Measurements from ENCODE around the gene CD46.
A peak's percentile ranks its signal among the peaks of the same experiment; 100 is the strongest.

Gene CD46

GRCh38 chr1:207794861-207795260 is 43.0 kb downstream of the CD46 start:
- peaks cover 28% of the 10 kb centered on the region for H3K36me3 ChIP-seq (ENCODE audit: control insufficient read depth, low read length)
- TF ChIP-seq EZH2phosphoT487 (IDR thresholded peaks at IDR 0.05; ENCODE audit: borderline replicate concordance, low read length): no peak
- TF ChIP-seq, protein P1, sequence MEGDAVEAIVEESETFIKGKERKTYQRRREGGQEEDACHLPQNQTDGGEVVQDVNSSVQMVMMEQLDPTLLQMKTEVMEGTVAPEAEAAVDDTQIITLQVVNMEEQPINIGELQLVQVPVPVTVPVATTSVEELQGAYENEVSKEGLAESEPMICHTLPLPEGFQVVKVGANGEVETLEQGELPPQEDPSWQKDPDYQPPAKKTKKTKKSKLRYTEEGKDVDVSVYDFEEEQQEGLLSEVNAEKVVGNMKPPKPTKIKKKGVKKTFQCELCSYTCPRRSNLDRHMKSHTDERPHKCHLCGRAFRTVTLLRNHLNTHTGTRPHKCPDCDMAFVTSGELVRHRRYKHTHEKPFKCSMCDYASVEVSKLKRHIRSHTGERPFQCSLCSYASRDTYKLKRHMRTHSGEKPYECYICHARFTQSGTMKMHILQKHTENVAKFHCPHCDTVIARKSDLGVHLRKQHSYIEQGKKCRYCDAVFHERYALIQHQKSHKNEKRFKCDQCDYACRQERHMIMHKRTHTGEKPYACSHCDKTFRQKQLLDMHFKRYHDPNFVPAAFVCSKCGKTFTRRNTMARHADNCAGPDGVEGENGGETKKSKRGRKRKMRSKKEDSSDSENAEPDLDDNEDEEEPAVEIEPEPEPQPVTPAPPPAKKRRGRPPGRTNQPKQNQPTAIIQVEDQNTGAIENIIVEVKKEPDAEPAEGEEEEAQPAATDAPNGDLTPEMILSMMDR (IDR thresholded peaks at IDR 0.05; ENCODE audit: low read depth, low read length, poor library complexity, severe bottlenecking): no peak

GRCh38 chr1:207797229-207797973 is 45.5 kb downstream of the CD46 start:
- peaks cover 28% of the 10 kb centered on the region for H3K36me3 ChIP-seq (ENCODE audit: control insufficient read depth, low read length)
- H3K4me3 ChIP-seq (ENCODE audit: low read length): no peak overlapping the region
- no peak for TF ChIP-seq EZH2phosphoT487 (IDR thresholded peaks at IDR 0.05; ENCODE audit: borderline replicate concordance, low read length)
- TF ChIP-seq, protein P1 (IDR thresholded peaks at IDR 0.05; ENCODE audit: low read depth, low read length, poor library complexity, severe bottlenecking): peak; percentile 81
- peaks cover 7% of the 10 kb centered on the region for H3K4me1 ChIP-seq (ENCODE audit: control insufficient read depth, low read length)
- H3K9me2 ChIP-seq (replicated peaks; ENCODE audit: control insufficient read depth, low read length): no peaks in the 10 kb centered on the region
- no peak overlapping the region for H3K4me2 ChIP-seq (ENCODE audit: low read length)
- H3K27me3 ChIP-seq (ENCODE audit: control insufficient read depth, low read length): no peaks in the 10 kb centered on the region
- H4K20me1 ChIP-seq (ENCODE audit: control insufficient read depth, insufficient read depth, low read depth, low read length): 0 out of 2 replicates have a peak, but pooled peaks cover 2% of the 10 kb centered on the region
- no peaks in the 10 kb centered on the region for H3K9me3 ChIP-seq (ENCODE audit: control insufficient read depth, insufficient read depth, low read length)
- H3K27ac ChIP-seq (ENCODE audit: low read depth, low read length): no peak overlapping the region
- peaks cover 5% of the 10 kb centered on the region for H3F3A ChIP-seq (ENCODE audit: control insufficient read depth, insufficient read depth)
- H3K79me2 ChIP-seq (ENCODE audit: control insufficient read depth, low read length): no peaks in the 10 kb centered on the region

More at GRCh38 chr1:207794861-207795260, 43.0 kb downstream of the CD46 start:
- Histone ChIP-seq H3K27me3 (ENCODE audit: control insufficient read depth, low read length) (no peaks in the 10 kb centered on the region), H3K9me2 (replicated peaks; ENCODE audit: control insufficient read depth, low read length) (no peaks in the 10 kb centered on the region), H3K4me3 (ENCODE audit: low read length) (no peak overlapping the region), H4K20me1 (ENCODE audit: control insufficient read depth, insufficient read depth, low read depth, low read length) (0 out of 2 replicates have a peak, but pooled peaks cover 2% of the 10 kb centered on the region), H3K4me2 (ENCODE audit: low read length) (no peak overlapping the region), H3K9me3 (ENCODE audit: control insufficient read depth, insufficient read depth, low read length) (no peaks in the 10 kb centered on the region), H3F3A (ENCODE audit: control insufficient read depth, insufficient read depth) (0 out of 2 replicates have a peak, but pooled peaks cover 4% of the 10 kb centered on the region), H3K79me2 (ENCODE audit: control insufficient read depth, low read length) (no peaks in the 10 kb centered on the region), H3K27ac (ENCODE audit: low read depth, low read length) (no peak overlapping the region), H3K4me1 (ENCODE audit: control insufficient read depth, low read length) (peaks cover 7% of the 10 kb centered on the region)

- Histone ChIP-seq H3K4me3 (ENCODE audit: low read length) (no peak overlapping the region), H4K20me1 (ENCODE audit: control insufficient read depth, insufficient read depth, low read depth, low read length) (0 out of 2 replicates have a peak, but pooled peaks cover 2% of the 10 kb centered on the region), H3K4me1 (ENCODE audit: control insufficient read depth, low read length) (peaks cover 7% of the 10 kb centered on the region), H3K9me2 (replicated peaks; ENCODE audit: control insufficient read depth, low read length) (no peaks in the 10 kb centered on the region), H3K4me2 (ENCODE audit: low read length) (no peak overlapping the region), H3F3A (ENCODE audit: control insufficient read depth, insufficient read depth) (peaks cover 5% of the 10 kb centered on the region), H3K27ac (ENCODE audit: low read depth, low read length) (no peak overlapping the region), H3K79me2 (ENCODE audit: control insufficient read depth, low read length) (no peaks in the 10 kb centered on the region), H3K9me3 (ENCODE audit: control insufficient read depth, insufficient read depth, low read length) (no peaks in the 10 kb centered on the region), H3K27me3 (ENCODE audit: control insufficient read depth, low read length) (no peaks in the 10 kb centered on the region), H3K36me3 (ENCODE audit: control insufficient read depth, low read length) (peaks cover 28% of the 10 kb centered on the region)
- TF ChIP-seq, protein P1 (IDR thresholded peaks at IDR 0.05; ENCODE audit: low read depth, low read length, poor library complexity, severe bottlenecking): no peak
- no peak for TF ChIP-seq EZH2phosphoT487 (IDR thresholded peaks at IDR 0.05; ENCODE audit: borderline replicate concordance, low read length)
Observed at GRCh38 chr1:207798847-207799246, 47.0 kb downstream of the CD46 start.

Measured in DOHH2 (cell line).